Activated CD8-positive, alpha-beta memory T cell treated with anti-CD3 and anti-CD28 coated beads, Interleukin-2, amount 50 U/mL, for 24 hours (primary cell): ENCODE results near the gene FAHD1.
"Not testable (repeated sequence)": the region's sequence is repeated elsewhere in the genome, so short reads cannot be mapped to it uniquely, and the experiment has no call there.

ENCODE experiments used
- DNase-seq: peaks from one replicate; pipeline ENCODE4 v3.0.0-alpha.2; 2020; ENCODE audit errors: extremely low read depth

FAHD1 gene

DNA sequence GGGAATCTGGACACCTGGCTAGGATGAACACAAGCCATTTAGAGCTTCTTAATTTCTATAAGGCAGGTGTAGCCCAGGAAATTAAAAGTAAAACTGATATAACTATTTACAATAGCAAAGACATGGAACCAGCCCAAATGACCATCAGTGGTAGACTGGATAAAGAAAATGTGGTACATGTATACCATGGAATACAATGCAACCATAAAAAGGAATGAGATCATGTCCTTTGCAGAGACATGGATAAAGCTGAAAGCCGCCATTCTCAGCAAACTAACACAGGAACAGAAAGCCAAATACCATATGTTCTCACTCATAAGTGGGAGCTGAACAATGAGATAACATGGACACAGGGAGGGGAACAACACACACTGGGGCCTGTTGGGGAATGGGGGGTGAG is 19.4 kb downstream of the FAHD1 start:
- DNase-seq: no peak

DNA sequence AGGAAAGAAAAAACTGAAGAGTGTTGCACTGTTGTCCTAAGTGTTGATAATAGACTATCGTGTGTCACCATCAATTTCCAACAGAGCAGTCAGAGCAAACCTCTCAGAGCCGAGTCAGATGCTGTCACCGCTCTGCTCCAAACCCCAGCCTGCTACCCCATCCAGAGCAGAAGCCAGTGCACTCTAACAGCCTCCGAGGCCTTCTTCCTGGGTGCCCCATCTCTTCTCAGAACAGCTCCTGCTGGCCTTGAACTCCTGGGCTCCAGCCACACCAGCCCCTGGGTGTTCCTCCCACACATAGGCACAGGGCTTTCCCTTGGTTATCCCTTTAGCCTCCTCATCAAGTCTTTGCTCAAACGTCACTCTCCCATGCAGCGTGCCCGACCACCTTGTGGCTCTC is 24.0 kb downstream of the FAHD1 start:
- no peak for DNase-seq

DNA sequence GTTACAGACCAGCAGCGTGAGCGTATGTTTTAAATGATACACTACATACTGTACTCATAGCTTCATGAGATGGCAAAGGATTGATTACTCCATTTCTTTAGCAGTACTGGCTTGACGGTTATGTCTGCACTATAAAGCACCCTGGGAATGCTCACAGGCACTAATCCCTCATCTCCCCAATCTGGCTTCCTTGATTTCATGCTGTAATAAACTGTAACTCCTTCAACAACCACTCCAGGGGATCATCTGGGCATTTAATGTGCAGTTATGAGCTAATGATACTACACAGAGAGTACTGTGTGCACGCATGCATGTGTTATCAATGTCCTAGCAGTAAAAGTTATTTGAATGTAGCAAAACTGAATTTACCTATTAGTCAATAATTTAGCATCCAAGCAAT is 24.8 kb downstream of the FAHD1 start:
- DNase-seq: no peak

DNA sequence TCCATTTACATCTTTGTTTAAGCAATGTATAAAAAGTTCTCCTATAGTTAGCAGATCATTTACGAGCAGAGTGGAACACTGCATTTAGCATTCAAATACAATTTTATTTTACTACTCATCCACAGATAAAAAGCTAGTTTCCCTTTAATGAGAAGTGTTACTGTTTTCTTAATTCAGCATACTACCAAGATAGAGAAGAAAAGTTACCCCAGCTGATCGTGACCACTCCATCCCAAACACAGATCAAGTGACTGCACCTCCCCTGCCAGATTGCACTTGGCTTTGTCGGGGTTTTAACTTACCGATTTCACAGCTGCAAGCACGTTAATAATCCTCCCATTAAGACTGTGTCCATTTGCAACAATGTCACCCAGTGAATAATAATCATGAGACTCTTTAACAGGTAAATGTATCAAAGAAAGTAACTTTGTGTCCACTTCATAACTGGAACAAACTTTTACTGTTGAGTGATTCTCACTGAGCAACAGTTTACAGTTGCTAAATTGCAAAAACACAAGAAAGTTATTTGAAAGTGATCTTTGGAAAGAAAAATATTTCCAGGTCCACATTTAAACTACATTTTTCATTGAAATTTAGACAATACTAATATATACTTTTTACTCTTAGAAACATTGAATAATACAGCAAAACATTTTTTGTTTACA is 30.6 kb downstream of the FAHD1 start:
- DNase-seq: no peak

DNA sequence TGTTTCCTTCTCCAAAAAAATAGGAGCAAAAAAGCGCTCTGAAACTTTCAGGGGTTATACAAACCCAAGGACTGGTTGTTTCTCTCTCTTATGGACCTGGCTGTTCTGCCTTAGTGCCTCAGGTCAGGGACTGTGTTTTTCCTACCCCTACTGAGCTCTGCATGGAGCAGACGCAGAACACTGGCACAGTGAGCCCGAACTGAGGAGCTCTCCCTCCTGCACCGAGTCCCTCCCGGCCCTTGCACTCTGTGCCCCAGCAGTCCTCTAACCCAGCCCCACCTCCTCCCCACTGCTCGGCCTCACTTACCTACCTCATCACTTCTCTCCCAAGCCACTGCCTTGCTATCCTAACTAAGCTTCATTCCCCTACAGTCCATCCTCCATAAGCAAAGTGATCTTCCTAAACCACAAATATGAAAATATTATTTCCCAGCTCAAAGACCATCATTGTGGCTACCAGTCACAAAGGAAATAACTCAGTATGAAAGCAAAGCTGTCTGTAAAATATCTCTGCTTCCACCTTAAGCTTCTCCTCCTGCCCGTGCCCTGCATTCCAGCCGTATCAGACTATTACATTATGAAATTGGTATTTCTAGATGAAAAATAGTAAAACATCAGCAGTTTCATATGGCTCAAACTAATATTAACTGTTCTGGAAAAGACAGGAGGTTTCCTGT is 31.3 kb downstream of the FAHD1 start:
- no peak for DNase-seq

DNA sequence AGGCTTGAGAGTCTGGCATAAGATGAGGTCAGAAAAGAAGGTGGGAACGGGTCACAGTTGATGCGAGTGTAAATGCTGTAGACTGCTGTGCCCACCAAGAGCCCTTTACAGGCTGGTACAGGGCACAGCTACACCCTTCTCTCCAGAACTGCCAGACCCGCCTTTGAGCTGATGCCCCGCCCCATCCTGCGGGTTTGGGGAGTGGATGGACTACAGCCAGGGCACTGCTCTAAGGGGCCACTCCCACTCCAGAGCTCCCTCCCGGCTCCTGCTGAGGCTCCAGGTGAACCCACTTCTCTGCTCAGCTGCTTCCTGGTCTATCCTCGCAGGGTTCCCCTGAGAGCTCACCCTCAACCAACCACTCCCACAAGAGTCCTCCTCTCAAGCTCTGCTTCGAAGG is 32.6 kb downstream of the FAHD1 start:
- no peak for DNase-seq

DNA sequence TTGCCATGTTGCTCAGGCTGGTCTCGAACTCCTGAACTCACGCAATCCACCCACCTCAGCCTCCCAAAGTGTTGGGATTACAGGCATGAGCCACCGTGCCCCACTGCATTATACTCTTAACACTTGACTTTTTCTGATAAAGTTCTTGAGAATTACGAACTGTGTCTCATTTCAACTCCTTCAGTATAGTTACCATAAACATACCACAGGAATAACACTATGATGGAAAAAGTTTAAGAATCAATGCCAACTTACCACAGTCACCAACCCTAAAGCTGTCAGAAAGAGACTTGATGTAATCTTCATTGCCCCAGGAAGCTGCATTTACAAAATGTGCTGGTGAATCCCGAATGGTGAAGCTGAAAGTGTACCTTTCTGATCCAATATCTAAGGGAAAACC is 34.7 kb downstream of the FAHD1 start:
- DNase-seq: no peak

DNA sequence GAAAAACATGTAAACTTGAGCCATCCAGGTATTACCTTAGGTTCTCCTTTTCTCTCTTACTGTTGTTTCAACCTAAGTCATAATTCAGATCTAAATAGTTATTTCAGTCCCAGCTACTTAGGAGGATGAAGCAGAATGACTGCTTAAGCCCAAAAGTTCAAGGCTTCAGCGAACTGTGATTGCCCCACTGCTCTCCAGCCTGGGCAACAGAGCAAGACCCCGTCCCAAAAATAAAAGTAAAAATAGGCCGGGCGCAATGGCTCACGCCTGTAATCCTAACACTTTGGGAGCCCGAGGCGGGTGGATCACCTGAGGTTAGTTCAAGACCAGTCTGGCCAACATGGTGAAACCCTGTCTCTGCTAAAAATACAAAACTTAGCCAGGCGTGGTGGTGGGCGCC is 35.4 kb downstream of the FAHD1 start:
- DNase-seq: no peak

DNA sequence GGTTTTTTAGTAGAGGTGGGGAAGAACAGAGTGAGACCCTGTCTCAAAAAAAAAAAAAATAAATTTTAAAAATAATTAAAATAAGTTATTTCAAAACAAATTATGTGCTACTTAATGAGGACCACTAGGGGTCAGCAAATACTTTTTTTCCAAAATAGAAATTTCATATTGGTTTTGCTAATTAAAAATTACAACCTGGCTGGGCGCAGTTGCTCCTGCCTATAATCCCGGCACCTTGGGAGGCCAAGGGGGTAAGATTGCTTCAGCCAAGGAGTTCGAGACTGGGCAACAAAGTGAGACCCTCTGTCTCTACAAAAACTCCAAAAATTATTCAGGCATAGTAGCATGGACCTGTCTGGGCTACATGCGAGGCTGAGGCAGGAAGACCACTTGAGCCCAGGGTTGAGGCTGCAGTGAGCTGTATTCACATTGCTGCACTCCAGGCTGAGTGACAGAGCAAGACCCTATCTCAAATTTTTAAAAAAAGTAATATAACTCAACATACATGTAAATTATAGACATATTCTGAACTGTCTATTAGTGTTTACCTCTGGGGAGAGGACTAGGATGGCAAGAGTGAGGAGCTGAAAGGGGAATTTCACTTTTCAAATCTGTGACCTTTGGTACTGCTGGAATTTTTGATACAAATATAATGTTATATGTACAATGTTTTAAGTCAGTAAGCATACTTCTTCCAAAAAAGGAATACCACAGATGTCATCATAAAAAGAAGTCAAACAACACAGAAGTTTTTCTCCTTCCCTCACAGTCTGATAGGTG is 36.9 kb downstream of the FAHD1 start:
- DNase-seq: no peak

DNA sequence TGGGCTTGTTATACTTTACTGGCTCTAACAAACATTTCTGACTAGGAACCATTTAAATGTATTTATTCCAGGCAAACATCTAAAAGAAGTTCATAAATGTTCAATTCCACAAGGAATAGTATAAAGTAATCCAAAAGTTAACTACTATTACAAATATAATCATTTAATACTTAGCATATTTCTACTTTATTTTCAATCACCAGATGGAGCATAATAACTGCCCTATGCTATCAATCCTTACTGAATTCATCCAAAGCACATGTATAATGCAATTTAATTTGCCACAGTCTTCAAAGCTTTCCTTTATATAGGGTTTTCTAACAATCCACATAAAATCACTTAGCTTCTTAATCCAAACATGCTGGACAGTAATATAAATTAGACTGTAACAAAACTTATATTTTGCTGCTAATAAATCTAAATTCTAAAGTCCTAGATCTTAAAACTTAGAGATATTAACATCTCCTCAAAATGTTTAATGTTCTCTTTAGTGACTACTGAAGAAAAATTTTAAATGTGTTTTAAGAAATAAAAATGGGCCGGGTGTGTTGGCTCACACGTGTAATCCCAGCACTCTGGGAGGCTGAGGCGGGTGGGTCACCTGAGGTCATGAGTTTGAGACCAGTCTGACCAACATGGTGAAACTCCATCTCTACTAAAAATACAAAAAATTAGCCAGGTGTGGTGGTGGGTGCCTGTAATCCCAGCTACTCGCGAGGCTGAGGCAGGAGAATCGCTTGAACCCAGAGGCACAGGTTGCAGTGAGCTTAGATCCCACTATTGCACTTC is 39.1 kb downstream of the FAHD1 start:
- no peak for DNase-seq

DNA sequence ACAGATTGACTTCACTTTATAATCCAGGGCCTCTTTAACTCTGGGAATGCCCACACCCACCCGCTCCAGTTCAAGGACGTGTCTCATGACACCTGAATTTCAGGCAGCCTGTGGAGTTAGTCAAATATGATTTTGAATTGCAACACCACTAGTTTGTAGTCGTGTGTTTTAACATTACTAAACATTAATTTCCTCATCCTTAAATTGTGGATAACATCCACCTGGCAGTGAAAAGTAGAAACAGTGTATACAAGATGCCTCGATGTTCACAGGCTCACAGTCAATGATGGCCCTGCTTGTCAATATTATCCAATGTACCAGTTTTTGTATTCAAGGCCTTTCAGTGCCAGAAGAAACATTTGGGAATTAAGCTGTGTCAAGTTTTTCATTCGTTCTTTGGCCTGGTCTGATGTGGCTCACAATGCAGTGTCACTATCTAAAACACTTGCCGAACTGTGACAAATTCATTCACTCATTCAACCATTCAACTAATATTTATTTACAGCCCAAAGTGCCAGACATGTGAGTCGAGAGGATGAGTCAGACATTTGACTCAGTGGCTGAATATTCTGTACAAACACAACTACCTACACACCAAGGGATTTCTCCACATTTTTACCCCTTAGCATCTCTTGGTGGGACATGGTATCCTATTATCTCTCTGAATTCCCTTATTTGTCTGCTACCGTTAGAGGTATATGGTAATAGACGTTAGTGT is 43.5 kb downstream of the FAHD1 start:
- DNase-seq: no peak

DNA sequence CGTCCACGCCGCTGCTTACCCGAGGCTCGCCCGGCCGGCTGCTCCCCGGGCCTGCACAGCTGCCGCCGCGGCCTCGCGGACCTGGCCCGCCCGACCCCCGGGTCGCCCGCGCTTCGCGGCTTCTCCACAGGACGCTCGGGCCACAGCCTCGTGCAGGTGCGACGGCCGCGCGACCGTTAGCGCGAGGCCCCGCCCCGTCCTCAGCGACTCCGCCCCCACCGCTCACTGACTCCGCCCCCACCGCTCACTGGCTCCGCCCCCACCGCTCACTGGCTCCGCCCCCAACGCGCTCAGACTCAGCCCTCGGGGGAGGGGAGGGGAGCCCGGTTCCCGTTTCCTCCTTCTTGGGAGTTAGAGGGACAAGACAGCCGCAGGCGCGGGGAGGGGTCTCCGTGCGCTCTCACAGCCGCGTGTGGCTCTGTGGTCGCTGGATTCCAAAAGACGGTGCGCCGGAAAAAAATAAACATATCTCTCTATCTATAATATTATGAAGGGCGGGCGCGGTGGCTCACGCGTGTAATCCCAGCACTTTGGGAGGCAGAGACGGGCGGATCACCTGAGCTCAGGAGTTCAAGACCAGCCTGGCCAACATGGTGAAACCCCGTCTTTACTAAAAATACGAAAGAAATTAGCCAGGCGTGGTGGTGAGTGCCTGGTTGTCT is 45.1 kb downstream of the FAHD1 start, which contains the start of gene MEIOB:
MEIOB (minus strand) TSS at position 191 of the 662 bp plus-strand sequence. CDS start 3,989 bp downstream, outside the sequence.
- no peak for DNase-seq

DNA sequence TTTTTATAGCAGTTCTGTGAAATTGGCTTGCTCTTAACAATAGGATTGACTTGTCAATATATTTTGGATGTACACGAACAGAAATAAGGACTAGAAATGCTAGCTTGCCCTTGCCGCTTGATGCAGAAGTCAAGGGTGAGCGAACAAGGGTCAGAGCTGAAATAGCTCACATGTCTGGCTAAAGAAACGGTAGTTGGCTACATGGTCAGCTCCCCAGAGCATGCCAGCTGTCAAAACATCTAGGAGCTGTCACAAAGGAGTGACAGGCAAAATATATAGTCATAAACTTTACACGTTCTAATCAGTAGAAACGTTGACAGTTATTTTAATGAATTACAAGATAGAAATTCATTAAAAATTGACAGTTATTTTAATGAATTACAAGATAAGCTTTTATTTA is 47.8 kb downstream of the FAHD1 start:
- no peak for DNase-seq

DNA sequence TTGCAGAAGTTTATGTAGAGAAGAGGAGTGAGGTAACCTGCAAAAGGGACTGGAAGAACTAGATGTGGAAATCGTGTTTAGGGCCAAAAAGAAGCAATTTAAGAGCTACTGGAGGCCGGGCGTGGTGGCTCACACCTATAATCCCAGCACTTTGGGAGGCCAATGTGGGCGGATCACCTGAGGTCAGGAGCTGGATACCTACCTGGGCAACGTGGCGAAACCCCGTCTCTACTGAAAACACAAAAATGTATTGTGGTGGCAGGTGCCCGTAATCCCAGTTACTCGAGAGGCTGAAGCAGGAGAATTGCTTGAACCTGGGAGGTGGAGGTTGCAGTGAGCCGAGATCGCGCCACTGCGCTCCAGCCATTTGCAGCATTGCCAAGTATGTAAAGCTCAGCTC is 49.1 kb downstream of the FAHD1 start:
- DNase-seq: not testable (repeated sequence)

DNA sequence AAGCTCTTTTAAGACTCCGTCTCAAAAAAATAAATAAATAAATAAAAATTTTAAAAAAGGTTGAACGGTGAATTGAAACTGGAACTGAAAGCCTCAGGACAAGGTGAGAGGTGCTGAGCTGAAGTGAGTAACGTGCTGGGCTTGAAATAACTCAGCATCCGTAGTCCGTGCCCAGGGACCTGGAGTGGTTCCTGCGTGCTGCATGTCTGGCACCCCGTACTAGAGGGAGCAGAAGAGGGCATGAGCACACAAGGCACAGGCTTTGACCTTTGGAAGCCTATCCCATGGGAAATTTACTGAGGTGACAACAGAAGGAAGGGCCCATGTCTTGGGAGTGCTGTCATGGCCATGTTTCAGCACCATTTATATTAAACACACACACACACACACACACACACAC is 49.5 kb downstream of the FAHD1 start:
- DNase-seq: no peak

DNA sequence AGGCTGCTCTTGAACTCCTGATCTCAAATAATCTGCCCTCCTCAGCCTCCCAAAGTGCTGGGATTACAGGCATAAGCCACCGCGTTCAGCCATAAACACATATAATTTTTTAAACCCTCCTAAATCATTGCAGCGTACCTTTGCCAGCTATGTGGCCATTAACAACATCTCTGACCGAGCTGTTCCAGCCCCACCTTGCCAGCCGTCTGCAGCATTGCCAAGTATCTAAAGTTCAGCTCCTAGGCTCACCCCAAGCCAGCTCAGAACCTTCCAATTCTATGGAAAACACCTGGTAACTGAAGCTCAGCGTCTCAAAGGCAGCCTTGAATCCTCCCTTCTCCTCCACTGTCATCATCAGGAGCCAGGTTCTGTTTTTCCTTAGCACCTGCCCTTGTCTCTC is 50.1 kb downstream of the FAHD1 start:
- no peak for DNase-seq

DNA sequence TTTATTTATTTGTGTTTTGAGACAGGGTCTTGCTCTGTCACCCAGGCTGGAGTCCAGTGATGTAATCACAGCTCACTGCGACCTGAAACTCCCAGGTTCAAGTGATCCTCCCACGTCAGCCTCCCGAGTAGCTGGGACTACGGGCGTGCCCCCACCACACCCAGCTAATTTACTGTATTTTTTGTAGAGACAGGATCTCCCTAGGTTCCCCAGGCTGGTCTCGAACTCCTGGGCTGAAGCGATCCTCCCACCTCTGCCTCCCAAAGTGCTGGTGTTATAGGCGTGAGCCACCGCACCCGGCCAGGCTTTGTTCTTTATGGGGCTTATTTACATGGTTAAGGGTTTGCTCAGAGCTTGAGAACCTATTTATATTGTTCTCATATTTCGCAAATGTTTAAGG is 50.8 kb downstream of the FAHD1 start:
- no peak for DNase-seq

DNA sequence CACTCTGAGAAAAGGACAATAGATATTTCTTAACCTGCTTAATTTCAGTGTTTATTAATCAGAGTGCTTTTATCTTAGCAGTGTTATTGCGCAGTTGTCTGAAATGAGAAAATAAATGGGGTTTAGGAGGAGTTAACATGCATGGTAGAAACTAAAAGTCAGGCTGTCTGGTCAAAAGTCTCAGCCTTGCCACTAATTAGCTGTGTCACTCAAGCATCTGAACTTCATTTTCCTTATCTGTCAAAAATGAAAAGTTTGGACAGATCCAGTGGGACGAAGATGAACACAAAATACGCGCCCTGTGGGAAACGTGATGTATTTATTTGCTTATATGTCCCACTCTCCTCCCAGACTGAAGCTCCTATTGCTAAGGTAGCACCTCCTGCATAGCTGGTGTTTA is 51.2 kb downstream of the FAHD1 start:
- no peak for DNase-seq
